ENCODE data around the gene CASK. TPM values are rescaled to one million over a fixed set of nuclear protein-coding genes. Genes with fewer than 3 reads are reported as not detected.

The CASK gene
- total and polyA plus RNA-seq, 8 donors, result 4.7 to 42.5 (median 22.9) TPM

- Histone ChIP-seq H3K36me3 (no peaks in the 10 kb centered on the region), H3K27ac (no peak overlapping the region), H3K4me3 (no peak overlapping the region), H3K27me3 (no peaks in the 10 kb centered on the region), H3K4me1 (no peaks in the 10 kb centered on the region), H3K9me3 (no peaks in the 10 kb centered on the region)
- WGBS, 2 donors, result 85 to 86% methylated on average over 12 of the region's 12 CpGs
- intact Hi-C loops (cut with DNase I), result no loop called here
- ATAC-seq (no peak), FAIRE-seq (no peak), DNase-seq (no peak)
- TF ChIP-seq CTCF (IDR thresholded peaks at IDR 0.05), result no peak
These were observed 206.4 kb downstream of the CASK start for GRCh38 chrX:41716767-41717473.

- intact Hi-C loops (cut with DNase I), result no loop called here
- Histone ChIP-seq H3K27ac (no peak overlapping the region), H3K36me3 (no peaks in the 10 kb centered on the region), H3K9me3 (no peaks in the 10 kb centered on the region), H3K4me3 (no peak overlapping the region), H3K4me1 (no peaks in the 10 kb centered on the region), H3K27me3 (no peaks in the 10 kb centered on the region)
- DNase-seq (no peak), ATAC-seq (no peak), FAIRE-seq (no peak)
- 91 to 95% methylated on average over 5 of the region's 5 CpGs for WGBS, 2 donors
- TF ChIP-seq CTCF (IDR thresholded peaks at IDR 0.05), result no peak
These were observed 207.1 kb downstream of the CASK start for GRCh38 chrX:41716222-41716621.

- FAIRE-seq, result no peak
- H3K36me3 ChIP-seq, result no peaks in the 10 kb centered on the region
- 70 to 92% methylated on average over 5 of the region's 5 CpGs for WGBS, 2 donors
- no peak overlapping the region for H3K4me3 ChIP-seq
- no peak for ATAC-seq
- H3K27me3 ChIP-seq, result no peaks in the 10 kb centered on the region
- H3K4me1 ChIP-seq, result no peaks in the 10 kb centered on the region
- intact Hi-C loops (cut with DNase I), result no loop called here
- no peak for DNase-seq
- H3K9me3 ChIP-seq, result no peaks in the 10 kb centered on the region
- no peak for TF ChIP-seq CTCF (IDR thresholded peaks at IDR 0.05)
- no peak overlapping the region for H3K27ac ChIP-seq
These were observed 212.2 kb downstream of the CASK start for GRCh38 chrX:41711021-41711667.

GRCh38 chrX:41708486-41708885, 214.9 kb downstream of the CASK start:
- WGBS, 2 donors, result 49 to 91% methylated on average over 3 of the region's 3 CpGs
- Histone ChIP-seq H3K27me3 (no peaks in the 10 kb centered on the region), H3K27ac (no peak overlapping the region), H3K36me3 (no peaks in the 10 kb centered on the region), H3K9me3 (no peaks in the 10 kb centered on the region), H3K4me1 (no peaks in the 10 kb centered on the region), H3K4me3 (no peak overlapping the region)
- no peak for ATAC-seq
- no peak for FAIRE-seq
- intact Hi-C loops (cut with DNase I), result no loop called here
- TF ChIP-seq CTCF (IDR thresholded peaks at IDR 0.05), result no peak
- no peak for DNase-seq

GRCh38 chrX:41707218-41707617, 216.1 kb downstream of the CASK start:
- Histone ChIP-seq H3K27ac (no peak overlapping the region), H3K4me3 (no peak overlapping the region), H3K36me3 (no peaks in the 10 kb centered on the region), H3K4me1 (no peaks in the 10 kb centered on the region), H3K27me3 (no peaks in the 10 kb centered on the region), H3K9me3 (no peaks in the 10 kb centered on the region)
- FAIRE-seq, result no peak
- no peak for TF ChIP-seq CTCF (IDR thresholded peaks at IDR 0.05)
- 57 to 98% methylated on average over 1 of the region's 1 CpG for WGBS, 2 donors
- no peak for DNase-seq
- intact Hi-C loops (cut with DNase I), result no loop called here
- ATAC-seq, result no peak
